Measurements from ENCODE around the gene RTP5. TPM values are rescaled to one million over a fixed set of nuclear protein-coding genes. Genes with fewer than 3 reads are reported as not detected.

The RTP5 gene
- total and polyA plus RNA-seq, 2 of the 8 experiments (the other 6 are each of a cell fraction or from before 2014, with no cell fraction given), result not detected

DNA sequence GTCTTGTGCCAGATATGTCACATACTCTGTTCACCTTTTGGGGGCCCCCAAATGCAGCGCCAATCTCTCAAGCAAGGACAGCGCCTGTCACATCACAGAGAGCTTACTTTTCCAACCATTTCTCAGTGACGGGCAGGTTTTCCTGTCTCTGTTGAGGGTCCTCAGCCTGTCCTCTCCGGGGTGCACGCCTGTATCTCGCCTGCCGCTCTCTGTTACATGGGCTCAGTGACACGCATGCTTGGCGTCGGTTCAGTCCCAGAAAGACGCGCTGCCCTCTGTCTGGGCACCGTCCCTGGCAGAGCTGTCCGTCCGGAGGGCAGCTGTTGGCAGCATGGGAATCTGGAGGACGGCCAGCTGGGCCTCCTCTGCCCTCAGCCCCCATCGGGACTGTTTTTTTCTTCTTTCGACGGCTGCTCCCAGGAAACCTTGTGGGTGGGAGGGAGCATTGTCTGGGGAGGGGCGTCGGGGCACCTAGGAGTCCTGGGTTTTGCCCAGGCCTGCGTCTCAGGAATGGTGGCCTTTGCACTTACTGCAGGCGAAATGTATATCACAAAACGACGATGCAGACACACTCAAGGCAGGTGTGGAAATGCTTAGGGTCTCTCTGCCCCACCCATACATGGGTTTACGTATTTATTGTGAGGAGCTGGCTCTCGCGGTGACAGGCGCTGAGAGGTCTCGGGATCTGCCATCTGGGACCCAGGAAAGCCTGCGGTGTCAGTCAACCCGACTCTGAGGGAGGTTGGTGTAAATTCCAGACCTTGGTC is 30.9 kb downstream of the RTP5 start:
- peak overlapping the region; percentile 75; the same call in 1 of the 2 replicates for H2AK5ac ChIP-seq (ENCODE audit: low read depth, low read length)
- TF ChIP-seq, protein P1, sequence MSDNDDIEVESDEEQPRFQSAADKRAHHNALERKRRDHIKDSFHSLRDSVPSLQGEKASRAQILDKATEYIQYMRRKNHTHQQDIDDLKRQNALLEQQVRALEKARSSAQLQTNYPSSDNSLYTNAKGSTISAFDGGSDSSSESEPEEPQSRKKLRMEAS (IDR thresholded peaks at IDR 0.05), result no peak
- no peak for TF ChIP-seq KDM4A (IDR thresholded peaks at IDR 0.05; ENCODE audit: low read depth, low read length, severe bottlenecking)
- TF ChIP-seq ZNF274 (IDR thresholded peaks at IDR 0.05; ENCODE audit: borderline replicate concordance, extremely low read depth, low read length), result no peak
- TF ChIP-seq TBP (IDR thresholded peaks at IDR 0.05; ENCODE audit: low read depth, low read length), result no peak
- no peak for TF ChIP-seq RXRA (IDR thresholded peaks at IDR 0.05; ENCODE audit: insufficient read depth, low read depth, low read length)
- TF ChIP-seq POLR2AphosphoS5 (IDR thresholded peaks at IDR 0.05; ENCODE audit: low read depth, low read length), result no peak
- no peak for TF ChIP-seq CREB1 (IDR thresholded peaks at IDR 0.05)
- TF ChIP-seq RNF2 (IDR thresholded peaks at IDR 0.05; ENCODE audit: borderline replicate concordance, low read depth, low read length, missing control alignments, poor library complexity, severe bottlenecking), result no peak
- no peak for TF ChIP-seq SIX5 (IDR thresholded peaks at IDR 0.05; ENCODE audit: low read depth, low read length)
- no peak for TF ChIP-seq MAFK (IDR thresholded peaks at IDR 0.05; ENCODE audit: low read depth, low read length)
- TF ChIP-seq EGR1 (IDR thresholded peaks at IDR 0.05; ENCODE audit: borderline replicate concordance, low read depth, low read length), result no peak

More for the DNA sequence above, 30.9 kb downstream of the RTP5 start:
- Histone ChIP-seq H4K20me1 (replicated peaks in 1 of 2; ENCODE audit: control insufficient read depth in 1 of 2, insufficient read depth in 2 of 2, low read length in 2 of 2) (peaks cover 0 to 3% of the 10 kb centered on the region in 2 experiments), H3K23ac (ENCODE audit: insufficient read length) (no peak overlapping the region), H2AFZ (ENCODE audit: low read length) (no peak overlapping the region), H3K23me2 (ENCODE audit: low read depth, low read length) (peaks cover 14% of the 10 kb centered on the region; the same call in 1 of the 2 replicates), H4K5ac (ENCODE audit: insufficient read length, low read depth, low read length) (no peak overlapping the region), H2BK15ac (ENCODE audit: low read length) (peak overlapping the region; percentile 88; the same call in 1 of the 2 replicates), H3K4ac (replicated peaks; ENCODE audit: insufficient read length, low read depth, low read length) (no peak overlapping the region), H3K9me3 (ENCODE audit: insufficient read depth in 2 of 2, low read depth in 1 of 2, low read length in 1 of 2) (no peaks in the 10 kb centered on the region), H3K4me2 (ENCODE audit: insufficient read depth in 1 of 2, low read depth in 2 of 2, low read length in 2 of 2) (peak overlapping the region in 1 of 2 experiments; percentile 71; a peak in 1 of 4 replicates), H3K79me2 (ENCODE audit: control insufficient read depth in 1 of 2, insufficient read depth in 2 of 2, low read length in 2 of 2) (no peaks in the 10 kb centered on the region), H3K27me3 (replicated peaks in 1 of 4; ENCODE audit: control insufficient read depth in 3 of 4, extremely low read depth in 1 of 4, insufficient read depth in 3 of 4, low read length in 3 of 4) (peaks cover 0 to 2% (median 0%) of the 10 kb centered on the region in 4 experiments; a peak in 2 of 7 replicates), H2BK20ac (ENCODE audit: low read length) (0 out of 2 replicates have a peak overlapping the region, but pooled peaks have one; percentile 32), H3K36me3 (ENCODE audit: control insufficient read depth in 2 of 4, insufficient read depth in 4 of 4, low read length in 3 of 4) (no peaks in the 10 kb centered on the region; a peak in 1 of 8 replicates), H3K18ac (ENCODE audit: extremely low read depth, low read length) (peak overlapping the region; percentile 48; the same call in 1 of the 2 replicates), H3K14ac (ENCODE audit: insufficient read length) (no peak overlapping the region), H3K4me1 (replicated peaks in 1 of 4; ENCODE audit: control insufficient read depth in 3 of 4, insufficient read depth in 4 of 4, low read length in 3 of 4) (peaks cover 0 to 21% (median 13%) of the 10 kb centered on the region in 4 experiments; a peak in 6 of 7 replicates), H3K79me1 (ENCODE audit: low read depth, low read length) (peaks cover 3% of the 10 kb centered on the region; the same call in 1 of the 2 replicates), H2BK5ac (ENCODE audit: low read depth, low read length) (peak overlapping the region; percentile 60; the same call in 1 of the 2 replicates), H2BK12ac (ENCODE audit: low read depth, low read length) (0 out of 2 replicates have a peak overlapping the region, but pooled peaks have one; percentile 39), H4K8ac (ENCODE audit: extremely low read depth, insufficient read depth, low read length) (no peak overlapping the region), H4K91ac (replicated peaks; ENCODE audit: insufficient read length, low read length) (peak overlapping the region; percentile 86), H3K4me3 (ENCODE audit: extremely low read depth in 1 of 4, insufficient read depth in 2 of 4, low read depth in 3 of 4, low read length in 4 of 4) (no peak overlapping the region), H3K27ac (ENCODE audit: low read depth, low read length) (no peak overlapping the region), H2BK120ac (replicated peaks; ENCODE audit: low read depth, low read length) (no peak overlapping the region), H3K56ac (replicated peaks; ENCODE audit: insufficient read length, low read depth, low read length) (no peak overlapping the region), H3K9ac (replicated peaks in 1 of 4; ENCODE audit: extremely low read depth in 1 of 4, low read depth in 3 of 4, low read length in 3 of 4) (no peak overlapping the region)
- DNase-seq (ENCODE audit: low read depth in 1 of 2, low spot score in 2 of 2), result peak in 1 of 2 experiments; percentile 32
- CTCF ChIA-PET (ENCODE audit: partially characterized antibody), result interaction anchor here (0.8 to 0.9 kb wide), 2 partner anchors 90 to 202 kb away, joined by 3 read pairs; no protein-coding TSS in a partner anchor
- FAIRE-seq, result no peak
- WGBS, 2 experiments (ENCODE audit: extremely low coverage in 1 of 2, insufficient coverage in 1 of 2, insufficient read length in 1 of 2, insufficient replicate concordance in 2 of 2, low coverage in 1 of 2, low lambda C conversion rate in 2 of 2, missing lambda C conversion rate in 1 of 2), result 92% methylated on average over 32 of the region's 32 CpGs; no CpG with 5 or more reads in 1 of the 2 experiments
- POLR2A ChIA-PET (ENCODE audit: partially characterized antibody), result no interaction called here
